GM13977 (cell line): ENCODE measurements around the gene VCL.
A peak's percentile ranks its signal among the peaks of the same experiment; 100 is the strongest.

Experiments
- DNase-seq: peaks from one replicate; pipeline ENCODE4 v3.0.0; 2012; ENCODE audit warnings: low spot score
- in situ Hi-C: fragments of 300-500 bp; cut with MboI; formaldehyde crosslinking; loops from one replicate; pipeline ENCODE4 v1.12.0; 2022; ENCODE audit warnings: low sequenced_read_pairs, low pct_unique_long_range_greater_than_20kb, mixed read lengths, inconsistent platforms; ENCODE audit not compliant: unreplicated experiment
- TF ChIP-seq, protein P1 (sequence below): IDR thresholded peaks from 2 replicates; pipeline ENCODE4 v1.5.1; 2012; ENCODE audit warnings: mild to moderate bottlenecking, control low read depth; ENCODE audit not compliant: insufficient read depth; ENCODE audit errors: extremely low read depth, missing control alignments

VCL gene

DNA sequence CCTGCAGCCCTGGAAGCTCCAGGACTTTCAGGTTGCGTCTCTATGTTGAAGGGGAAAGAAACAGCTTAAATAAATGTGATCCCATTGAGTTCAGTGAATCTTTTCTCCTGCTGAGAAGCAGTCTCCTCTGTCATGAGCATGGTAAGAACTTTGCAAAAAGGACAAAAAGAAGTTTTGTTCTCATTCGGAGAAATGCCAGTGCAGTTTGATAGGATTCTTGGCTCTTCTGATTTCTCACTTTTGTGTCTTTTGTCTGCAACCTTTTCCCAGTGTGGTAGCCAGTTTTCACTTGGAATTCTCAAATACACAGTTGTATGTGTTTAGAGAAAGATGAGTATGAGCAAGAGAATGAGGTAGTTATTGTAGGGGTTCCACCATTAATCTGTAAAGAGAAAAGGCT, 88.4 kb downstream of the VCL start:
- TF ChIP-seq, protein P1, sequence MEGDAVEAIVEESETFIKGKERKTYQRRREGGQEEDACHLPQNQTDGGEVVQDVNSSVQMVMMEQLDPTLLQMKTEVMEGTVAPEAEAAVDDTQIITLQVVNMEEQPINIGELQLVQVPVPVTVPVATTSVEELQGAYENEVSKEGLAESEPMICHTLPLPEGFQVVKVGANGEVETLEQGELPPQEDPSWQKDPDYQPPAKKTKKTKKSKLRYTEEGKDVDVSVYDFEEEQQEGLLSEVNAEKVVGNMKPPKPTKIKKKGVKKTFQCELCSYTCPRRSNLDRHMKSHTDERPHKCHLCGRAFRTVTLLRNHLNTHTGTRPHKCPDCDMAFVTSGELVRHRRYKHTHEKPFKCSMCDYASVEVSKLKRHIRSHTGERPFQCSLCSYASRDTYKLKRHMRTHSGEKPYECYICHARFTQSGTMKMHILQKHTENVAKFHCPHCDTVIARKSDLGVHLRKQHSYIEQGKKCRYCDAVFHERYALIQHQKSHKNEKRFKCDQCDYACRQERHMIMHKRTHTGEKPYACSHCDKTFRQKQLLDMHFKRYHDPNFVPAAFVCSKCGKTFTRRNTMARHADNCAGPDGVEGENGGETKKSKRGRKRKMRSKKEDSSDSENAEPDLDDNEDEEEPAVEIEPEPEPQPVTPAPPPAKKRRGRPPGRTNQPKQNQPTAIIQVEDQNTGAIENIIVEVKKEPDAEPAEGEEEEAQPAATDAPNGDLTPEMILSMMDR, result no peak
- in situ Hi-C loops, result loop anchor here (10.0 kb wide), 1 partner anchor 202 kb away; no protein-coding TSS in a partner anchor
- DNase-seq, result no peak

DNA sequence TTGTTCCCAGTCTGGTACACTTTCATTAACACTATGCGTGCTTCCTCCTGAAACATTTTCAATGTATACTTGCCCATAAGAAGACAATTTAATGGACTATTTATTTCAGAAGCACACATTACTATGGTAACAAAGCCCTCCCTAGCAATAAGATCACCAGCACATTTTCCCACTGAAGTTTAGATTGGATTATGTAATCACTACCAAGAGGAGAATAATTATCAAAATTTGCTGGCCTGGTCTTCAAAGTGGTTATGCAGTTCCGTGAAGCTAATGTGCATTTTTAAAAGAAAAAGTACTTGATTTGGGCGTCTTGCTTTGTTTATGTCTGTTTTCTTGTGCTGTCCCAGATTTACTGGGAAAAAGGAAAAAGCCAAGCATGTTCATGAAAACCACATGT, 90.8 kb downstream of the VCL start:
- DNase-seq, result no peak
- in situ Hi-C loops, result loop anchor here (10.0 kb wide), 1 partner anchor 204 kb away; no protein-coding TSS in a partner anchor
- TF ChIP-seq, protein P1, result no peak

- in situ Hi-C loops, result no loop called here
- DNase-seq, result no peak
- TF ChIP-seq, protein P1, result no peak
These were observed 94.5 kb downstream of the VCL start for GRCh38 chr10:74092372-74092771.

- TF ChIP-seq, protein P1, result no peak
- DNase-seq, result no peak
- in situ Hi-C loops, result no loop called here
These were observed 95.7 kb downstream of the VCL start for GRCh38 chr10:74093530-74094164.

GRCh38 chr10:74094231-74094630, 96.3 kb downstream of the VCL start:
- TF ChIP-seq, protein P1, result no peak
- DNase-seq, result no peak
- in situ Hi-C loops, result no loop called here

- in situ Hi-C loops, result no loop called here
- peak; percentile 72 for DNase-seq
- TF ChIP-seq, protein P1, result no peak
These were observed 98.9 kb downstream of the VCL start for GRCh38 chr10:74096777-74097176.
